Activated CD4-positive, alpha-beta T cell treated with anti-CD3 and anti-CD28 coated beads, Interleukin-2, amount 50 U/mL, for 16 hours (primary cell): Measurements from ENCODE around the gene CCDC117.
"Not testable (repeated sequence)": the region's sequence is repeated elsewhere in the genome, so short reads cannot be mapped to it uniquely, and the experiment has no call there.

Experiments used
- DNase-seq: peaks from one replicate; pipeline ENCODE4 v3.0.0-alpha.2; 2020

CCDC117 gene, protein sequence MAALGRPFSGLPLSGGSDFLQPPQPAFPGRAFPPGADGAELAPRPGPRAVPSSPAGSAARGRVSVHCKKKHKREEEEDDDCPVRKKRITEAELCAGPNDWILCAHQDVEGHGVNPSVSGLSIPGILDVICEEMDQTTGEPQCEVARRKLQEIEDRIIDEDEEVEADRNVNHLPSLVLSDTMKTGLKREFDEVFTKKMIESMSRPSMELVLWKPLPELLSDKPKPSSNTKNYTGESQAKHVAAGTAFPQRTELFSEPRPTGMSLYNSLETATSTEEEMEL

GRCh38 chr22:28772633-28773460, at the start of gene CCDC117:
TSS of gene CCDC117 (plus strand) at chr22:28772695. CDS start at chr22:28772850, 155 bp downstream.
- peak; percentile 97 for DNase-seq

DNA sequence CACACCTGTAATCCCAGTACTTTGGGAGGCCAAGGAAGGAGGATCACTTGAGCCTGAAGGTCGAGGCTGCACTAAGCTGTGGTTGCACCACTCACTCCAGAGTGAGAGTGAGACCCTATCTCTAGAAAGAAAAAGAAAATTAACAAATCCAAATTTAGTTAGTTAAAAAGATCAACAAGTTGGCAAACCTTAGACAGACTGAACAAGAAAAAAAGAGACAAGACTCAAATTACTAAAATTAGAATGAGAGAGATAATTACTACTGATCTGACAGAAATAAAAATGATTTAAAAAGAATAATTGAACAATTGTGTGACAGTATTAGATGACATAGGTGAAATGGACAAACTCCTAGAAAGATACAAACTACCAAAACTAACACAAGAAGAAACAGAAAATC, 44.5 kb upstream of the CCDC117 start:
- DNase-seq, result no peak

DNA sequence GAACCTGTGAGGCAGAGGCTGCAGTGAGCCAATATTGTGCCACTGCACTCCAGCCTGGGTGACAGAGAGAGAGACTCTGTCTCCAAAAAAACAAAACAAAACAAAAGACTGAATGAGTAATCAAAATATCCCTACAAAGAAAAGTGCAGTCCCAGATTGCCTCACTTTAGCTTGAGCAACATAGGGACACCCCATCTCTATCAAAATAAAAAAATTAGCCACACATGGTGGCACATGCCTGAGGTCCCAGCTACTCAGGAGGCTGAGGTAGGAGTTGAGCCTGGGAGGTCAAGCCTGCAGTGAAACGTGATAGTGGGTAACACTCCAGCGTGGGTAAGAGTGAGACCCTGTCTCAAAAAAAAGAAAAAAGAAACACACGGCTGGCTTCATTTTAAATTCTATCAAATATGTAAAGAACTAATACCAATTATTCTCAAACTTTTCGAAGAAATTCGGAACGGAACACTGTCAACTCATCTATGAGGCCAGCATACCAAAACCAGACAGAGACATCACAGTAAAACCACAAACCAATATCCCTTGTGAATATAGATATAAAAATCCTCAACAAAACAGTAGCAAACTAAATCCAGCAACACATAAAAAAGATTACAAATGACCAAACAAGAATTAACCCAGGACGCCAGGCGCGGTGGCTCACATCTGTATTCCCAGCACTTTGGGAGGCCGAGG, 43.7 kb upstream of the CCDC117 start:
- DNase-seq, result no peak

DNA sequence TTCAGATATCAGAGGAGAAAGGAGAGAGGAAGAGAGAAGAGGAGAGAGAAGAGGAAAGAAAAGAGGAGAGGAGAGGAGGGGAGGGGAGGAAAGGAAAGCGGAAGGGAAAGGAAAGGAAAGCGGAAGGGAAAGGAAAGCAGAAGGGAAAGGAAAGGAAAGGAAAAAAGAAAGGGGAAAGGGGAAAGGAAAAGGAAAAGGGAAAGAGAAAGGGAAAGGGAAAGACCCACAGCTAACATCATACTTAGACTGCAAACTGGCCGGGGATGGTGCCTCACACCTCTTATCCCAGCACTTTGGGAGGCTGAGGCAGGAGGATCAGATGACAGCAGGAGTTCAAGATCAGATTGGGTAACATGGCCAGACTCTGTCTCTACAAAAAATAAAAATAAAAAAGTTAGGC, 42.3 kb upstream of the CCDC117 start:
- no peak for DNase-seq

DNA sequence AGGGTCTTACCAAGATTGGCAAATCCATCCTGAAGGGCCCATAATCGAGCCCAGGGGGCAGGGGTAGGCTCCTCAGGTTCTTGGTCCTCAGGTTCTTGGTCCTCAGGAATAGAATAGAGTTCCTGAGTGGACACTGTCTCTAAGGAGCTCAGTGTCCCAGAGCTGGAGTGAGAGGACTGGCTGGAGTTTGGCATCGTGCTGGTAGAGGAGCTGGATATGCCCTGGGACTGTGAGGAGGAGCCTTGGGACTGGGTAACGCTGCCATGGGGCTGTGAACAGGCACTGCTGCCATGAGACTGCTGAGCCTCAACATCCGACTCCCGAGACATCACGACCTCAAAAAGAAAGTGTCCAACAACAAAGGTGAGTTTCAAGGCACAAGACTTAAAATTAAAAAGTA, 38.1 kb upstream of the CCDC117 start:
- no peak for DNase-seq

DNA sequence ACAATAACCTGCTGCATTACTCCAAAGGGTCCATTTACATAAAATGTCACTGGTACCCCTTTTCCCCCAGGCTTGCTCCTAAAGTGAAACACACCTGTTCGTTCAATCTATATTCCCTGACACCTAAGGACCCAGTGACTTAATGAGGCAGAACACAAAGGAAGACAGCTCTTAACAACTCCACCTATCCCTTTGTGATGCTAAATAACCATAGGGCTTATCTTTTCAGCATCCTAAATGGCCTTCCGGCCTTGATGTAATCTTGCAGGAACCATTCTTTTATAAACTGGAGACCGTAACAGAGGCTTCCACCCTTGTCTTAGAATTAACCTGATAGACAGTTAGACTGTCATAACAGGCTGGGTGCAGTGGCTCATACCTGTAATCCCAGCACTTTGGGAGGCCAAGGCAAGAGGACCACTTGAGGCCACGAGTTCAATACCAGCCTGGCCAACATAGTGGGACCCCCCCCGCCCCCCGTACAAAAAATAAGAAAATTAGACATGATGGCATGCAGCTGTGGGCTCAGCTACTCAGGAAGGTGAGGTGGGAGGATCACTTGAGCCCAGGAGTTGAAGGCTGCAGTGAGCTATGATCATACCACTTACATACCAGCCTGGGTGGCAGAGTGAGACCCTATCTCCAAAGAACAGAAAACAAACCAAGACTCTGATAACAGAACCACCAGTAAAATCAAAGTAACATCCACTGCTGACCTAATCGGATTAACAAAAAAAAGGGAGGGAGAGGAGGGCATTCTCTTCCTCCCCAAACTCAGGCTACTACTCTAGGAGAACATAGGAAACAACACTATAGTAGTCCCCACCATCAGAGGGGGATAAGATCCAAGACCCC, 36.0 kb upstream of the CCDC117 start:
- DNase-seq, result no peak

- DNase-seq, result no peak
Measured at GRCh38 chr22:28737701-28738100, 34.8 kb upstream of the CCDC117 start.

DNA sequence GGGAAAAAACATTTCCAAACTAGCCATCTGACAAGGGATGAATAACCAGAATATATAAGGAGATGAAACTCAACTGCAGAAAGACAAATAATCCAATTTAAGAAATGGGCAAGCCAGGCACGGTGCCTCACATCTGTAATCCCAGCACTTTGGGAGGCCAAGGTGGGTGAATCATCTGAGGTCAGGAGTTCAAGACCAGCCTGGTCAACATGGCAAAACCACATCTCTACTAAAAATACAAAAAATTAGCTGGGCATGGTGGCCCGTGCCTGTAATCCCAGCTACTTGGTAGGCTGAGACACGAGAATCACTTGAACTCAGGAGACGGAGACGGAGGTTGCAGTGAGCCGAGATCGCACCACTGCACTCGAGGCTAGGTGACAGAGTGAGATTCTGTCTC, 33.6 kb upstream of the CCDC117 start:
- DNase-seq, result not testable (repeated sequence)

GRCh38 chr22:28741200-28741784, 31.2 kb upstream of the CCDC117 start:
- no peak for DNase-seq

DNA sequence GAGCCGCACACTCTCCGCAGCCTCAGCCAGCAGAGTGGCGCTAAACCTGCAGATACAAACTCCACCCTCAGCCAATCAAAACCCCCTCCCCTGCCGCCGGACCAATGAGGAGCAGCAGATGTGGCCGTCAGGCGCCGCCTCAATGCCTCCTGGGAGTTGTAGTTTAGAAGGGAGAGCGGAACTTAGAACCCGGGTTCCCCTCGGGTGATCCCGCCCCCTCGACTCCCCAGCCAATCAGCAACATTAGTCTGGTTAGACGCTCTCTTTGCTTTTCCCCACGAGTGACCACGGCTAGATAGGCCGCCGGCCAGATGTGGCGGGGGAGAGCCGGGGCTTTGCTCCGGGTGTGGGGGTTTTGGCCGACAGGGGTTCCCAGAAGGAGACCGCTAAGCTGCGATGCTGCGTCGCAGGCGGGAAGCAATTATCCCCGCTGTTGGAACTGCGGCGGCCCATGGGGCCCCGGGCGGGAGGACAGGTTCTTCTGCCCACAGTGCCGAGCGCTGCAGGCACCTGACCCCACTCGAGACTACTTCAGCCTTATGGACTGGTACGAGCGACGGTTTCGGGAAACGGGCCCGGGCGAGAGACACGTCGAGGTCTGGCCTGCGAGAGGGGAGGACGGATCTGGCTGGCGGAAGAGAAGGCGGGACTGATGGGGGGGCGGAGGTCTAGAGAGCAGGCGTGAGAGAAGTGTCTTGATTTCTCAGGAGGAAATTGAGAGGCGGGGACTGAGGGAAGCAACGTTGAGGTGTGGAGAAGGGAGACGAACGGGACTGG, 30.5 kb upstream of the CCDC117 start, which contains the start of the genes CHEK2 and HSCB:
TSS of gene CHEK2 (minus strand) at position 36 of the 777 bp plus-strand sequence. CDS start 7,099 bp downstream, outside the sequence.
TSS of gene HSCB (plus strand) at position 255 of the 777 bp plus-strand sequence. CDS start at position 312, 57 bp downstream.
- peak; percentile 100 for DNase-seq

- no peak for DNase-seq
Measured at GRCh38 chr22:28742562-28742962, 29.9 kb upstream of the CCDC117 start.

DNA sequence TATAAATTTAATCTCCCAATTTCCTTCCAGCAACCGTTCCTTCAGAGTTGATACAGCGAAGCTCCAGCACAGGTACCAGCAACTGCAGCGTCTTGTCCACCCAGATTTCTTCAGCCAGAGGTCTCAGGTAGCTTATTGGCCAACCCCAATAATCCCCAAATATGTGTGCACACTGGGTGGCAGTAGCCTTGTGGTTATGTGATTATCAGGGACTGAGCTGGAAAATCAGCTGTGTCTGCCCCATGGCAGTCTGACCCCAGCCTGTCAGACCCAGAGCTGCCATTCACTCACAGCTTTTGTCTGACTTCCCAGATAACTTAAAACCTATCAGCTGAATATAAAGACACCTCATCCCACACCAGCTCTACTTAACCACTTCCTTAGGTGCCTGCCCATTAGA, 28.6 kb upstream of the CCDC117 start:
- peak; percentile 30 for DNase-seq

GRCh38 chr22:28750471-28750881, 22.0 kb upstream of the CCDC117 start:
- DNase-seq, result no peak

GRCh38 chr22:28754512-28754911, 18.0 kb upstream of the CCDC117 start:
- DNase-seq, result not testable (repeated sequence)

- DNase-seq, result no peak
Measured at GRCh38 chr22:28759861-28760560, 12.5 kb upstream of the CCDC117 start.

DNA sequence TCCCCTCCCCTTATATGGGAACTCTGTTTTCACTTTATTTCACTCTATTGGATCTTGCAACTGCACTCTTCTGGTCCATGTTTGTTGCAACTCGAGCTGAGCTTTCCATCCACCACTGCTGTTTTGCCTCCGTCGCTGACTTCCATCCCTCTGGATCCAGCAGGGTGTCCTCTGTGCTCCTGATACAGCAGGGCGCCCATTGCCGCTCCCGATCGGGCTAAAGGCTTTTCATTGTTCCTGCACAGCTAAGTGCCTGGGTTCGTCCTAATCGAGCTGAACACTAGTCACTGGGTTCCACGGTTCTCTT, 11.1 kb upstream of the CCDC117 start:
- no peak for DNase-seq

- not testable (repeated sequence) for DNase-seq
Measured at GRCh38 chr22:28762000-28762399, 10.5 kb upstream of the CCDC117 start.

DNA sequence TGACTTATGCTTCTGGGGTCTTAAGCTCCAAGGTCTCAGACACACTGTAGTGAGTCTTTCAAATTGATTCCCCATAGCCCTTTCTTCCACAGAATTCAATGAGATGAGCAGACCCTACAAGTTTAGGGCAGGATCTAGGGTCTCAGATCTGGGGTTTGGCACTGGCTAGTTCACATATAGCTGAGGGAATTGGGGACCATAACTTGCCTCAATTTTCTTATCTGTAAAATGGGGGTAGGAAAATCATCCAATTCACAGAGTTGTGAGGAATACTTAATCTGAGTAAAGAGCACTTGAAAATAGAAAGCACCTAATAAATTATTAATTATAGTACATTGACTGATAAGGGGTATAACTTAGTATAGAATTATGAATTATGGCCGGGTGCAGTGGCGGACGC, 5.9 kb upstream of the CCDC117 start:
- DNase-seq, result no peak

DNA sequence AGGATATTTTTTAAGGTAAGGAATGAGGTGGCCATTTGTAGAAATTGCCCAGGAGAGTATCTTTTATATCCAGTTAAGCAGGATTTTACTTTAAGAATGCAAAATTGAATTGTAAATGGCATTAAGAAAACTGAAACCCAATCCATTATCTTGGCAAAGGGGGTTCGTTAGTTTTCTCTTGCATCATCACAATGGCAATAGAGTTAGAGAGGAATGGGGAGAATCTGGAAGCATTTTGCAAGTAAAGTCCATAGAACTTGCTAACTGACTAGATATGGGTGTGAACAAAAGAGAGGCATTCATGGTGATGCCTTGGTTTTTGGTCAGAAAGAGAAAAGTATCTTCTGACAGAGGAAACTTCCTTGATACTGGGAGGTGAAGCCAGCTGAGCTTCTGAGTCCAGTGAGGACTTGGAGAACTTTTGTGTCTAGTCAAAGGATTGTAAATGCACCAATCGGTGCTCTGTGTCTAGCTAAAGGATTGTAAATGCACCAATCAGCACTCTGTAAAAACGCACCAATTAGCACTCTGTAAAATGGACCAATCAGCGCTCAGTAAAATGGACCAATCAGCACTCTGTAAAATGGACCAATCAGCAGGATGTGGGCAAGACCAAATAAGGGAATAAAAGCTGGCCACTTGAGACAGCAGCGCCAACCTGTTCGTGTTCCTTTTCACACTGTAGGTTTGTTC, 3.6 kb upstream of the CCDC117 start:
- no peak for DNase-seq
